ENCODE data around the gene IPMK. TPM values are rescaled to one million over a fixed set of nuclear protein-coding genes. Genes with fewer than 3 reads are reported as not detected.
A peak's percentile ranks its signal among the peaks of the same experiment; 100 is the strongest.

The IPMK gene
- total and polyA plus RNA-seq, 2 of the 8 experiments (the other 6 are each of a cell fraction or from before 2014, with no cell fraction given): 1.3 to 7.8 TPM

- peaks cover 19% of the 10 kb centered on the region for H3K23me2 ChIP-seq (ENCODE audit: low read depth, low read length)
- no peak for TF ChIP-seq POLR2AphosphoS5 (IDR thresholded peaks at IDR 0.05; ENCODE audit: low read depth, low read length)
- no peak for TF ChIP-seq CREB1 (IDR thresholded peaks at IDR 0.05)
- no peak for TF ChIP-seq TEAD4 (IDR thresholded peaks at IDR 0.05; ENCODE audit: low read depth, low read length)
- no peak for TF ChIP-seq EGR1 (IDR thresholded peaks at IDR 0.05; ENCODE audit: borderline replicate concordance, low read depth, low read length)
- TF ChIP-seq EP300 (IDR thresholded peaks at IDR 0.05; ENCODE audit: borderline replicate concordance in 1 of 2, low read depth in 2 of 2, low read length in 2 of 2): no peak
- H3K79me2 ChIP-seq (ENCODE audit: control insufficient read depth in 1 of 2, insufficient read depth in 2 of 2, low read length in 2 of 2): peaks cover 0 to 57% of the 10 kb centered on the region in 2 experiments; a peak in 2 of 4 replicates
- peaks cover 0 to 10% (median 1%) of the 10 kb centered on the region in 4 experiments; a peak in 3 of 7 replicates for H3K4me1 ChIP-seq (replicated peaks in 1 of 4; ENCODE audit: control insufficient read depth in 3 of 4, insufficient read depth in 4 of 4, low read length in 3 of 4)
- DNase-seq (ENCODE audit: low read depth in 1 of 2, low spot score in 2 of 2) (no peak), FAIRE-seq (no peak)
- H2BK12ac ChIP-seq (ENCODE audit: low read depth, low read length): no peak overlapping the region
- 0 out of 7 replicates have a peak, but pooled peaks cover 0 to 5% (median 1%) of the 10 kb centered on the region in 4 experiments for H3K27me3 ChIP-seq (replicated peaks in 1 of 4; ENCODE audit: control insufficient read depth in 3 of 4, extremely low read depth in 1 of 4, insufficient read depth in 3 of 4, low read length in 3 of 4)
- WGBS, 2 experiments (ENCODE audit: extremely low coverage in 1 of 2, insufficient coverage in 1 of 2, insufficient read length in 1 of 2, insufficient replicate concordance in 2 of 2, low coverage in 1 of 2, low lambda C conversion rate in 2 of 2, missing lambda C conversion rate in 1 of 2): 59% methylated on average over 1 of the region's 1 CpG; no CpG with 5 or more reads in 1 of the 2 experiments
- no peak overlapping the region for H3K4ac ChIP-seq (replicated peaks; ENCODE audit: insufficient read length, low read depth, low read length)
- H3K4me3 ChIP-seq (ENCODE audit: extremely low read depth in 1 of 4, insufficient read depth in 2 of 4, low read depth in 3 of 4, low read length in 4 of 4): no peak overlapping the region; a peak in 1 of 8 replicates
- H3K56ac ChIP-seq (replicated peaks; ENCODE audit: insufficient read length, low read depth, low read length): no peak overlapping the region
- peak overlapping the region in 1 of 2 experiments; percentile 96; a peak in 1 of 4 replicates for H3K4me2 ChIP-seq (ENCODE audit: insufficient read depth in 1 of 2, low read depth in 2 of 2, low read length in 2 of 2)
- H3K36me3 ChIP-seq (ENCODE audit: control insufficient read depth in 2 of 4, insufficient read depth in 4 of 4, low read length in 3 of 4): no peaks in the 10 kb centered on the region
- H3K27ac ChIP-seq (ENCODE audit: low read depth, low read length): no peak overlapping the region
- H2BK5ac ChIP-seq (ENCODE audit: low read depth, low read length): no peak overlapping the region
- H2AK5ac ChIP-seq (ENCODE audit: low read depth, low read length): no peak overlapping the region
- H2BK20ac ChIP-seq (ENCODE audit: low read length): no peak overlapping the region
- H3K18ac ChIP-seq (ENCODE audit: extremely low read depth, low read length): no peak overlapping the region
- no peak overlapping the region for H4K8ac ChIP-seq (ENCODE audit: extremely low read depth, insufficient read depth, low read length)
- H3K79me1 ChIP-seq (ENCODE audit: low read depth, low read length): no peaks in the 10 kb centered on the region
- no peak overlapping the region for H2BK15ac ChIP-seq (ENCODE audit: low read length)
- H2BK120ac ChIP-seq (replicated peaks; ENCODE audit: low read depth, low read length): no peak overlapping the region
- CTCF ChIA-PET (ENCODE audit: partially characterized antibody): interaction anchor here (1.0 kb wide), 1 partner anchor 34 kb away, joined by 3 read pairs; no protein-coding TSS in a partner anchor
- H3K23ac ChIP-seq (ENCODE audit: insufficient read length): no peak overlapping the region
- POLR2A ChIA-PET (ENCODE audit: partially characterized antibody): no interaction called here
- no peak overlapping the region for H3K14ac ChIP-seq (ENCODE audit: insufficient read length)
- H4K5ac ChIP-seq (ENCODE audit: insufficient read length, low read depth, low read length): no peak overlapping the region
- no peak overlapping the region for H2AFZ ChIP-seq (ENCODE audit: low read length)
- no peak overlapping the region for H3K9ac ChIP-seq (replicated peaks in 1 of 4; ENCODE audit: extremely low read depth in 1 of 4, low read depth in 3 of 4, low read length in 3 of 4)
- H4K91ac ChIP-seq (replicated peaks; ENCODE audit: insufficient read length, low read length): no peak overlapping the region
- H3K9me3 ChIP-seq (ENCODE audit: insufficient read depth in 2 of 2, low read depth in 1 of 2, low read length in 1 of 2): no peaks in the 10 kb centered on the region
- H4K20me1 ChIP-seq (replicated peaks in 1 of 2; ENCODE audit: control insufficient read depth in 1 of 2, insufficient read depth in 2 of 2, low read length in 2 of 2): no peaks in the 10 kb centered on the region
Observed at GRCh38 chr10:58265249-58265648, 2.4 kb downstream of the IPMK start.

Measured in H1 (cell line).